Stimulated activated CD8-positive, alpha-beta memory T cell treated with anti-CD3 and anti-CD28 coated beads, Interleukin-4, amount 100 ng/mL, for 48 hours (primary cell): Measurements from ENCODE around the gene TUBA3C.

Experiments used
- DNase-seq: peaks from one replicate; pipeline ENCODE4 v3.0.0-alpha.2; 2020

The TUBA3C gene

GRCh38 chr13:19159761-19160420, 21.7 kb downstream of the TUBA3C start:
- DNase-seq = no peak

GRCh38 chr13:19159181-19159580, 22.4 kb downstream of the TUBA3C start:
- DNase-seq = no peak

GRCh38 chr13:19158526-19159174, 23.0 kb downstream of the TUBA3C start:
- no peak for DNase-seq

- no peak for DNase-seq
These were observed 23.6 kb downstream of the TUBA3C start for GRCh38 chr13:19158006-19158405.

GRCh38 chr13:19157461-19157860, 24.2 kb downstream of the TUBA3C start:
- DNase-seq = no peak

- DNase-seq = no peak
These were observed 25.4 kb downstream of the TUBA3C start for GRCh38 chr13:19156013-19156825.

GRCh38 chr13:19155321-19155861, 26.2 kb downstream of the TUBA3C start:
- no peak for DNase-seq

GRCh38 chr13:19154843-19155242, 26.8 kb downstream of the TUBA3C start:
- no peak for DNase-seq

GRCh38 chr13:19153782-19154450, 27.7 kb downstream of the TUBA3C start:
- DNase-seq = peak; percentile 45

GRCh38 chr13:19152403-19152802, 29.2 kb downstream of the TUBA3C start:
- no peak for DNase-seq

- DNase-seq = no peak
These were observed 29.9 kb downstream of the TUBA3C start for GRCh38 chr13:19151581-19152263.

- no peak for DNase-seq
These were observed 30.9 kb downstream of the TUBA3C start for GRCh38 chr13:19150712-19151228.

GRCh38 chr13:19150226-19150625, 31.4 kb downstream of the TUBA3C start:
- DNase-seq = no peak

- no peak for DNase-seq
These were observed 33.1 kb downstream of the TUBA3C start for GRCh38 chr13:19148561-19148960.
